GM12878 (cell line): ENCODE results near the gene KIN. TPM values are rescaled to one million over a fixed set of nuclear protein-coding genes. Genes with fewer than 3 reads are reported as not detected.
A peak's percentile ranks its signal among the peaks of the same experiment; 100 is the strongest.

Experiments
- ATAC-seq: fragments of 200-7000 bp; cut with Tn5 transposase; 3 replicates; pipeline ENCODE4 v1.9.1; 2020; ENCODE audit warnings: mild to moderate bottlenecking, moderate library complexity
- BruUV-seq: library from RNA; stranded (reverse); fragments of 400-500 nt; replicated peaks from 2 replicates; lab custom pipeline; 2021; lab: Mats Ljungman, UMichigan
- CTCF ChIA-PET: fragments of 300-600 bp; sonication (Branson Sonifier 250); formaldehyde crosslinking; extraction: SDS; loops from one replicate; lab custom pipeline; 2021; ENCODE audit warnings: inconsistent platforms; lab: Yijun Ruan, JAX
- POLR2A ChIA-PET: fragments of 350-600 bp; formaldehyde crosslinking; extraction: SDS; loops from one replicate; lab custom pipeline; 2021; ENCODE audit warnings: inconsistent platforms; lab: Charles Lee
- RAD21 ChIA-PET: fragments of 300-600 bp; sonication (Branson Sonifier 250); formaldehyde crosslinking; loops from one replicate; lab custom pipeline; 2023; ENCODE audit warnings: antibody characterized with exemption; ENCODE audit not compliant: unreplicated experiment; lab: Charles Lee
- SMC1A ChIA-PET: fragments of 300-600 bp; sonication (Branson Sonifier 250); formaldehyde crosslinking; loops from one replicate; lab custom pipeline; 2023; ENCODE audit not compliant: unreplicated experiment, uncharacterized antibody; lab: Charles Lee
- DNase-seq: peaks from one replicate; pipeline ENCODE4 v3.0.0-alpha.2; 2011; ENCODE audit warnings: low read depth, low spot score
- FAIRE-seq: peaks from 3 replicates; lab custom pipeline; 2011; peaks lifted over from hg19 to GRCh38; lab: Jason Lieb, UNC
- H2AFZ ChIP-seq: 2 replicates; pipeline ENCODE4 v1.6.0; 2011; ENCODE audit warnings: low read depth, low read length, control low read depth; ENCODE audit not compliant: control insufficient read depth
- H3K27ac ChIP-seq: 2 replicates; pipeline ENCODE4 v1.5.1; 2011; ENCODE audit warnings: control low read depth; ENCODE audit not compliant: control insufficient read depth, insufficient read depth
- H3K27me3 ChIP-seq, 2 experiments: replicated peaks in 1 of 2; 2 replicates each; pipeline versions ENCODE4 v1.6.0 to v1.6.1; 2011; ENCODE audit warnings: low read length in 1 of 2; ENCODE audit not compliant: control insufficient read depth in 2 of 2, insufficient read depth in 2 of 2
- H3K36me3 ChIP-seq, 2 experiments: 2 replicates each; pipeline ENCODE4 v1.5.1; 2011; ENCODE audit warnings: low read length in 1 of 2; ENCODE audit not compliant: control insufficient read depth in 2 of 2, insufficient read depth in 2 of 2
- H3K4me1 ChIP-seq: 2 replicates; pipeline ENCODE4 v1.6.1; 2011; ENCODE audit warnings: mild to moderate bottlenecking, low read length, moderate library complexity, mixed read lengths; ENCODE audit not compliant: control insufficient read depth, insufficient read depth
- H3K4me2 ChIP-seq: 2 replicates; pipeline ENCODE4 v1.6.0; 2011; ENCODE audit warnings: control low read depth; ENCODE audit not compliant: control insufficient read depth, insufficient read depth
- H3K4me3 ChIP-seq: fragments of 200-600 bp; sonication (generic); 2 replicates; pipeline ENCODE4 v1.5.1; 2016
- H3K79me2 ChIP-seq: 2 replicates; pipeline ENCODE4 v1.6.0; 2011; ENCODE audit warnings: low read length; ENCODE audit not compliant: control insufficient read depth, insufficient read depth
- H3K9ac ChIP-seq: 2 replicates; pipeline ENCODE4 v1.8.0; 2011; ENCODE audit warnings: low read length, control low read depth, mixed read lengths; ENCODE audit not compliant: control insufficient read depth, insufficient read depth
- H3K9me3 ChIP-seq: replicated peaks from 3 replicates; pipeline ENCODE4 v1.5.1; 2011; ENCODE audit warnings: mild to moderate bottlenecking, low read length; ENCODE audit not compliant: control insufficient read depth, insufficient read depth
- H4K20me1 ChIP-seq: 2 replicates; pipeline ENCODE4 v1.6.0; 2011; ENCODE audit not compliant: control insufficient read depth, insufficient read depth
- CTCF ChIP-seq, 3 experiments: IDR thresholded peaks in 2 of 3; conservative IDR thresholded peaks in 1 of 3; 2 replicates each; pipeline ENCODE4 v1.5.1; 2011; ENCODE audit warnings: low read depth in 3 of 3, low read length in 3 of 3, mild to moderate bottlenecking in 3 of 3, control low read depth in 2 of 3, moderate library complexity in 2 of 3, inconsistent platforms in 1 of 3, mixed read lengths in 1 of 3; ENCODE audit not compliant: control insufficient read depth in 2 of 3, insufficient read depth in 1 of 3; ENCODE audit errors: extremely low read depth in 1 of 3
- NR2C2 ChIP-seq: IDR thresholded peaks from 2 replicates; pipeline ENCODE4 v1.6.1; 2011; ENCODE audit warnings: borderline replicate concordance, low read depth; ENCODE audit not compliant: control insufficient read depth, insufficient read length
- RAD21 ChIP-seq: IDR thresholded peaks from 2 replicates; pipeline ENCODE4 v1.6.1; 2011; ENCODE audit warnings: mild to moderate bottlenecking, low read depth, low read length, moderate library complexity; ENCODE audit not compliant: insufficient read depth
- SMC3 ChIP-seq: IDR thresholded peaks from 2 replicates; pipeline ENCODE4 v1.6.1; 2011; ENCODE audit warnings: low read length, improper control_type of control experiment, borderline replicate concordance
- WGBS: methylation state at CpG from one replicate; pipeline ENCODE4 v1.1.6; 2016; ENCODE audit warnings: low lambda C conversion rate; ENCODE audit not compliant: insufficient replicate concordance, insufficient coverage; ENCODE audit errors: missing lambda C conversion rate; 5-methylcytosine and 5-hydroxymethylcytosine counted together
- in situ Hi-C: fragments of 300-500 bp; cut with MboI; formaldehyde crosslinking; loops from 9 replicates; pipeline ENCODE4 v1.14.3; 2018; ENCODE audit warnings: mixed read lengths
- intact Hi-C: fragments of 100-400 bp; cut with micrococcal nuclease; formaldehyde crosslinking; loops from one replicate; pipeline ENCODE4 v1.14.2; 2022; ENCODE audit not compliant: unreplicated experiment
- polyA plus RNA-seq, 11 experiments: library from polyadenylated mRNA; depleted of rRNA in 4 of 11; unstranded in 6 of 11; stranded (reverse) in 5 of 11; fragments of >200 nt; fragmentation: Nextera tagmentation in 4 of 11; fragmentation: Illumina TruSeq in 1 of 11; extraction: Ambion mirVana in 4 of 11; extraction: Trizol in 1 of 11; gene quantifications; 1 replicate in 1 of 11; 2 replicates in 10 of 11; pipeline versions ENCODE4 v1.2.1 to v1.2.3, GENCODE V29; 2011 to 2016; ENCODE audit warnings: inconsistent platforms in 2 of 11, missing spikeins in 2 of 11, low read depth in 1 of 11
- total RNA-seq, 4 experiments: library from RNA; depleted of rRNA in 3 of 4; stranded (reverse); fragments of >200 nt in 3 of 4; fragmentation: Illumina TruSeq in 1 of 4; extraction: Trizol in 1 of 4; gene quantifications; 2 replicates each; pipeline versions ENCODE4 v1.2.1 to v1.2.3, GENCODE V29; 2013 to 2021

Gene KIN
- total and polyA plus RNA-seq, 10 of the 15 experiments (the other 5 are each of a cell fraction or from before 2014, with no cell fraction given), result 6.8 to 33.2 (median 11.3) TPM

DNA sequence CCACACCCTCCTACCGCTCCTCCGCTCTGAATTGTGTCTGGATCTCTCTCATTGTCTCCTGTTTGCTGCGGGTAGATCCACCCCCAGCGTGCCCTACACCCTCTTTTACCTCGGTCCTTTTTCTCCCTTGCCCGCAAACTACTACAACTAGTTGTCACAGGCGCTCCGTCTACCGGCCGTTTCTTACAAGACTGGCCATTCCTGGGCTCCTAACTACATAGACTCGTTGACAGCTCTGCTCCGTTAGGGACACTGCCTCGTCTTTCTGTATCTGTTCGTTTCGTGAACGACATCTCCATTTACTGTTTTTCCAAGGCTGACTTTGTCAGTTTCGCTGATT, 31.3 kb upstream of the KIN start:
- peak overlapping the region; percentile 88 for H3K9ac ChIP-seq
- no peaks in the 10 kb centered on the region for H4K20me1 ChIP-seq
- no peaks in the 10 kb centered on the region for H3K27me3 ChIP-seq
- TF ChIP-seq NR2C2, result no peak
- TF ChIP-seq CTCF (IDR thresholded peaks at IDR 0.05 in 2 of 3, conservative IDR thresholded peaks at IDR 0.05 in 1 of 3; ENCODE audit: control insufficient read depth in 2 of 3, extremely low read depth in 1 of 3, insufficient read depth in 1 of 3, low read depth in 3 of 3, low read length in 3 of 3), result peak; percentile 17 to 45 (median 31); a peak in 4 of 6 replicates
- TF ChIP-seq SMC3, result peak; percentile 25; the same call in 1 of the 2 replicates
- TF ChIP-seq RAD21, result no peak
- TF ChIP-seq, all 136 proteins: peak for 2
- Histone ChIP-seq H3K4me1 (no peaks in the 10 kb centered on the region), H3K4me3 (peak overlapping the region; percentile 93), H3K27ac (peak overlapping the region; percentile 75; the same call in 1 of the 2 replicates), H3K9me3 (no peaks in the 10 kb centered on the region), H3K36me3 (no peaks in the 10 kb centered on the region; a peak in 1 of 4 replicates), H2AFZ (peak overlapping the region; percentile 95), H3K4me2 (peak overlapping the region; percentile 80), H3K79me2 (peaks cover 11% of the 10 kb centered on the region)
- in situ Hi-C loops (no loop called here), intact Hi-C loops (no loop called here)
- no TSS peak for BruUV-seq
- under 1% methylated on average over 17 of the region's 17 CpGs for WGBS
- ChIA-PET POLR2A (interaction anchor here (0.5 to 2.2 kb wide), 4 partner anchors 10 to 409 kb away, joined by 3 to 16 read pairs (median 7); partner anchors contain the start of genes ATP5F1C, KIN and SFMBT2), CTCF (interaction anchor here (0.9 to 4.7 kb wide), 6 partner anchors 9 to 294 kb away, joined by 3 to 30 read pairs (median 4); partner anchors contain the start of genes ATP5F1C and KIN), RAD21 (interaction anchor here (2.2 to 2.3 kb wide), 2 partner anchors 31 to 294 kb away, joined by 7 read pairs; partner anchors contain the start of genes ATP5F1C and KIN), SMC1A (interaction anchor here (0.7 to 2.2 kb wide), 10 partner anchors 9 to 294 kb away, joined by 3 to 9 read pairs (median 4); partner anchors contain the start of genes ATP5F1C and KIN)
- no peak for DNase-seq
- FAIRE-seq, result peak; percentile 13
- ATAC-seq, result peak; percentile 76
